Fibroblast of skin of abdomen (primary cell): ENCODE data around the gene CZIB.
A peak's percentile ranks its signal among the peaks of the same experiment; 100 is the strongest.
"Not testable (repeated sequence)": the region's sequence is repeated elsewhere in the genome, so short reads cannot be mapped to it uniquely, and the experiment has no call there.

Experiments
- DNase-seq: peaks from one replicate; pipeline ENCODE4 v3.0.0-alpha.2; 2013

The CZIB gene

DNA sequence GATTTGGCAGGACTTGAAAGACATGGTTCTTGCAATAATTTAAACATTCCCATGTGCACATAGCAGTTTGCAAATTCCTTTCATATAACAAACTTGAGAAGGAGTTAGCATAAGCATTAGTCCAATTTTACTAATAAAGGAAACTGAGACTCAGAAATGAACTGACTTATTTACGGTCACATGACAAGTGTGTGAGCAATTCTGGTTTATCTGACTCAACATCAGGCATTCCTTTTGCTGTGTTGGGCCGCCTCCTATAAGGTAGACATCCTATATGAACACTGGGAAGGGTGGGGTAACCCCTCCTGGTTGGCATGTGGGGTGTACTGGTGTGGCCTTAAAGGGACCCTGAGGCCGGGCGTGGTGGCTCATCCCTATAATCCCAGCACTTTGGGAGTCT is 32.3 kb downstream of the CZIB start:
- DNase-seq: peak; percentile 42

DNA sequence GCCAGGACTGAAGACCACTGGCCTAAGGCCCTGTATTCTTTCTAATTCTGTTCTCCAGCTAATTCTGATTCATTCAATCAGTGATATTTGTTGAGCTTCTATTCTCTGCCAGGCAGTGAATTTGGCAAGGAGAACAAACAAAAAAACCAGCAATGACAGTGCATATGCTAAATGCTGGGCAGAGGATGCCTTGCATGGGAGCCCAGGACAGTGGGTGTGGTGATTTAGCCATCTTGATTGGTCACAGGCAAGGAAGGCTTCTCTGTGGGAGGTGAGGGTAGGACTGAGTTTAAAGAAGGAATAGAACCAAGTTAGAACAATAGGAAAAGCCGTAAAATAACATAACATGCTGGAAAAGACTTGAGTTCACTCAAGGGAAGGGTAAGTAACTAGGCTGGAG is 33.0 kb downstream of the CZIB start:
- DNase-seq: no peak

GRCh38 chr1:53186533-53186932 is 33.9 kb downstream of the CZIB start:
- no peak for DNase-seq

DNA sequence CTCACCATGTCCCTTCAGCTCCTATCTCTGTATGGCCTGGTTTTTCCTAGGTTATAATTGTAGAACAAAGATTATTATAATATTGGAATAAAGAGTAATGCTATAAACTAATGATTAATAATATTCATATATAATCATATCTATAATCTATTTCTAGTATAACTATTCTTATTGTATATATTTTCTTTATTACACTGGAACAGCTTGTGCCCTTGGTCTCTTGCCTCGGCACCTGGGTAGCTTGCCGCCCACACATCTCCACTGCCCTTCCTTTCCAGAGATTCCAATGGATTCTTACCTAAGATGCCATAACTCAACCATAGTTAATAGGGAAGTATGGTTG is 34.5 kb downstream of the CZIB start:
- not testable (repeated sequence) for DNase-seq

DNA sequence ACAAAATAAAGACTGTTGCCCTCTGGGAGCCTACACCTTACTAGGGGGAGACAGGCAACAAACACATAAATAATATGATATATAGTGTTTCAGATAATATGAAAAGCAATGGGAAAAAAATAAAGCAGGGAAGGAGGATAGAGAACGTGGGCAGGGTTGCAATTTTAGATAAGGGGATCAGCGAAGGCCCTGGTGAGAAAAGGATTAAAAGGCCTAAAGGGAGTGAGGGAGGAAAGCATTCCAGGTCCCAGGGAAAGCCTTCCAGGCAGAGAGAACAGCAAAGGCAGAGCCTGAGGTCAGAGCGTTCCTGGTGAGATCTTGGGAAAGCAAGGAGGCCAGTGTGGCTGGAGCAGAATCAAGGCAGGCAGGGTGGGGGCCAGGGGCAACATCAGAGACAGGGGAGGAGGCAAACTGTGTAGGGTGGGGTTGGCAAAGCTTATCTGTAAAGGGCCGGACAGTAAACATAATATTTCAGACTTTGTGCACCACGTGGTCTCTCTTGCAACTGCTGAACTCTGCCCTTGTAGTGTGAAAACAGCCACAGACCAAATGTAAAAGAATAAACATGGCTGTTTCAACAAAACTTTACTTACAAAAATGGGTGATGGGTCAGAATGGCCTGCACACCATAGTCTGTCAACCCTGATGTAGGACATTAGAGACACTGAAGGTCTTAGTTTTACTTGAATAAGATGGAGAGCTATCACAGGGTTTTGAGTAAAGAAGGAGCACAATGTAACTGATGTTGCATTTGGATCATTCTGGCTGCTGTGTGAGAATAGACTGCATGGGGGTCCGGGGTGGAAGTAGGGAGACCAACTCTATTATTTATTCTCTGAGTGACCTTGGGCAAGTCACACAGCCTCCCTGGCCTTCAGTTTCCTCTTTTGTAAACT is 37.1 kb downstream of the CZIB start:
- DNase-seq: peak; percentile 39

DNA sequence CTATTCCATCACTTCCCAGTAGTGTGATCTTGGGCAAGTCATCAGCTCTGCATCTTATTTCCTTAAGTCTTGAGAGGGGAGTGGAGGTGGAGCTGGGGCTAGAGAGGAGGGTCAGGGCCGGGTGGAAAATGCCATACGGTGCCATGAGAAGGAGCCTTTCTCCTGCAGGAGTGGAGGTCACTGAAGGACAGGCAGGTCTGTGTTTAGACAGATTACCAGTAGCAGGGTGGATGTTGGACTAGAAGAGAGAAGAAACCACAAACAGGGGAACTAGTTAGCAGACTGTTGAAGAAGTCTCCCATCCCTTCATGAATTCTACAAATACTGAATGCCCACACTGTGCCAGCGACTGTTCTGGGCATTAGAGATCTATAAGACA is 37.7 kb downstream of the CZIB start:
- no peak for DNase-seq

GRCh38 chr1:53182111-53182593 is 38.3 kb downstream of the CZIB start:
- DNase-seq: peak; percentile 74

DNA sequence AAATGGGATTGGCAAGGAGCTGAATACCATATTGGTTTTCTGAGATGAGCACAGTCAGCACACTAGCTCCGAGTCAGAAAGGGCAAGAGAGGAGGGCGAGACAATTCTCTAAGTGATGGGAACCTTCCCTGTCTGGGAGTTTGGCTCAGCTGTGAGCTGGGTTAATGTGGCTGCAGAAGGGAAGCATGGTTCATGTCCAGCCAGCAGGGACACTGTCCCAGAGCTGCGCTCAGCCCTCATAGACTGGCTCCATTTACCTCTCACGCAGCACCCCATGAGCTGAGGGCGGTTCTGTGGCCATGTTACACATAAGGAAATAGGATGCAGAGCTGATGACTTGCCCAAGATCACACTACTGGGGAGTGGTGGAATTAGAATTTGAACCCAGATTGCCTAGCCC is 39.5 kb downstream of the CZIB start:
- DNase-seq: no peak

DNA sequence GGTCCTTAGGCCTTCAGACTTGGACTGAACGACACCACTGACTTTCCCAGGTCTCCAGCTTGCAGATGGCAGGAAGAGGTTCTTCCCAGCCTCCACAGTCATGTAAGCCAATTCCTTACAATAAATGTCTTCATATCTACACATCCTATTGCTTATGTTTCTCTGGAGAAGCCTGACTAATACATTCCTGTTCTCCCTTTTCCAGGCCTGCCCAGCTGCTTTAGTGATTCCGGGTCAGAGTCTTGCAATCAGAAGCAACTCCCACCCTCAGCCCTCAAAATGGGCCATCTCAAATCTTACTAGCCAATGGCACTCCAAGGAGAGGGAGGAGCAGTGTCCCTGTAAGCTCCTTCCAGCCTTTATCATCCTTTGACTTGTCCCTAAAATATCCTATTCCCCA is 40.2 kb downstream of the CZIB start:
- peak; percentile 72 for DNase-seq

DNA sequence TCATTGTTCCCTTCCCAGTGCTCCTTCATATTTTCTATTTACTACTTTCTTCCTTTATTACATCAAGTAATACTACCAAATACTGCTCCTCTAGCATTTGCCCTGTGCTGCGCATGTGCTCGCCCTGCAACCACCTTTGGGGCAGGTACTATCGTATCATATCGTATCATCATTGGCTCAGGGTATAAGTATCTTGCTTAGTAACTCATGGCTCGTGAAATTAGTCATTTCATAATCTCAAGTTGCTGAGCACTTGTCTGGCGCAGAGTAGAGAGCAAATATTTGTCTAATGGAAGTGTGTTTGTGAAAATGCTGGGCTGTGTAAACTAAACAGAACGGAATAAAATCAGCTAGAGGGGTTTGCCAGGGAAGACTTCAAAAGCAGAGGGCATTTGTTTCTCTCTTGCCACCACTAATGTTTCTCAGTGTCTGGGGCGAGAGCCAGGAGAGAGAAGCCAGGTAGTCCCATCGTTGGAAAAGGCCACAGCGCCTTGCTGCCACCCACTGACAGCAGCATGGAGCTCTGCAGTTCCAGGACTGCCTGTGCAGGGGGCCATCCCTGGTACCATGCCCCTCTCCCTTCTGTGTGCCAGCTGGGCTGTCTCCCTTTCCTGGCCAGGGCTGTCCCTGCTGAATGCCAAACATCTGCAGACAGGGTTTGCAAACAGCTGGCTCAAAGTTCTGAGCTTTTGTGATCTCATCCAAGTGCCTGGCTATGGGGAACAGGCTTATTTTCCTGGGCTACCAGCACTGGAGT is 43.8 kb downstream of the CZIB start:
- no peak for DNase-seq

DNA sequence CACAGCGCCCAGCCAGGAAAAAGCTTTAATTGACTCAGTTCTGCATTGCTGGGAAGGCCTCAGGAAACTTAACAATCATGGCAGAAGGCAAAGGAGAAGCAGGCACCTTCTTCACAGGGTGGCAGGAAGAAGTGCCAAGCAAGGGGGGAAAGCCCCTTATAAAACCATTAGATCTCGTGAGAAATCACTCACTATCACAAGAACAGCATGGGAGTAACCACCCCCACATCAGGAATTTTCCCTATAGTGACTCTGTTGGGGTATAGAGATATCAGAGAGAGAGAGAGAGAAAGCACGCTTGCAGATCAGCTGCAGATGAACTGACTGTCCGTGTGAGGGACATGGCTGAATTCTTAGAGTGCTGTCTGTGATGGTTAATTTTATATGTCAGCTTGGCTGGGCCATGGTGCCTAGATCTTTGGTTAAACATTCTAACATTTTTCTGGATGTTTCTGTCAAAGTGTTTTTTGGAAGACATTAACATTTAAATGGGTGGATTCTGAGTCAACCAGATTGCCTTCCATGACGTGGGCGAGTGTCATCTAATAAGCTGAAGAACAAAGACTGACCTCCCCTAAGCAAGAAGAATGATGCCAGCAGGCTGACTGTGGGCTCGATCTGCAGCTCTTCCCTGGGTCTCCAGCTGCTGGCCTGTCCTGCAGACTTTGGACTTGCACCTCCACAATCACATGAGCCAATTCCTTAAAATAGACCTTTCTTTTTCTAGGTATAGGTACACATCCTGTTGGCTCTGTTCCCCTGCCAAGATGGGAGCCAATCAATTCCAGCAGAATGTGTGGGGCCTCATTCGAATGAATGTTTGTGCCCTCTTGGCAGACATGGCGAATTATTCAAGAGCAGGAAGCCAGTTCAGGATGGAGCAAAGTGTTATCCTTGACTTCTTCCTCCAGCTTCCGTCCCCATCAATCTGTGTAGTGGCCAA is 45.2 kb downstream of the CZIB start:
- no peak for DNase-seq

GRCh38 chr1:53172426-53173128 is 47.9 kb downstream of the CZIB start:
- peak; percentile 51 for DNase-seq

DNA sequence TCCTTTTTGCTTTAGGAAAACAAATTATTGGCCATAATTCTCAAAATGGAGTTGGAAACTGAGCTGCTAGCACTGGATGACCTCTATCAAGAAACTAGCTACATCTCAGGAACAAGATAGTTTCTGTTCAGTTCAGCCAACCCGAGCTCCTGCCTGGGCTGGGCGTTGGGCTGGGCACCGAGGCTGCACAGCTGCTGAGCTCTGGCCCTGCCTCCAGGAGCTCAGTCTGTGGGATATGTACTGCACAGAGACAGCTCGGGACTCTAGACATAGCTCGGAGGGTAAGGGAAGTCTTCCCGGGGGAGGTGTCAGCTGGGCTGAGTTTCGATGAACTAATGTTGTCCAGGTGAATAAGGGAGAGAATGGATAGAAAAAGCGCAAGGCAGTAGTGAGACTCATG is 53.5 kb downstream of the CZIB start:
- no peak for DNase-seq

DNA sequence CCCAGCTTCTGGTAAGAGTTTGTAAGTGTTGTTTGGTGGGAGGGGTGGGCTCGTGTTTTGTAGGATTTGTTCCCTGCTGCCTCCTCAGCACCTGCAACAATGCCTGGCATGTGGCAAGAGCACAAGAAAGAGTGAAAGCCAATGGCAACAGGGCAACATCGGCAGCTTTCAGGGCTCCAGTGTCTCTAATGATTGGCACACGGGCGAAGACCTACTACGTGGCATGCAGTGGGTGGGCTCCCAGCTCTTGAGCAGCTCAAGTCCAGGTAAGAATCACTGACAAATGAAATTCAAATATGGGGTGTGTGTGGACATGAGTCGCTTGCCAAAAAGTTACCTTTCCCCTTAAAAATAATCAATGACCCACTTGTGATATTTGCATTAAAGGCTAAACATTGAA is 54.1 kb downstream of the CZIB start:
- no peak for DNase-seq

DNA sequence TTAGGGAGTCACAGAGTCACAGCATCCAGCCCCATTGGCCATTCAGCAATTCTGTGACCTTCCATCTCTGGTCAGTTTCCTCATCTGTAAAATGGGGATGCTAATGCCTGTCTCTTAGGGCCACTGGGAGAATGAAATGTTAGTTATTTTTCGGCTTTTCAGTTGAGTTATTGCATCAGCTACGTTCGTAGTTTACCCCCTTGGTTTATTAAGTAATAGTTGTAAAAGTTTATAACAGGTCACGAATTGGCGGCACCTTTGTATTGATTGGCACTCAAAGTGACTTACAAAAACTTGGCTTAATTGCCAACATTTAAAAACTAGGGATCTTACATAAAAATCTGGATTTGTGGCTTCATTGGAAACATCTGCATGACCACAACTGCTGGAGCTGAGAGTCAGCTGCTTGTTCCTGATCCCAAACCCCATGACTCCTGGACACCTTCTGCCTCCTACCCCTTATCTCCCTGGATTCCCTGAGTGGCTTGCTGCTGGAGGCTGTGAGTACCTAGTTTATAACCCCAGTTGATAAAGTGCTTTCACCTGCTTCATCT is 54.9 kb downstream of the CZIB start:
- no peak for DNase-seq
